HG02623 (cell line): Measurements from ENCODE around the gene REXO1.

Experiments
- ATAC-seq: cut with Tn5 transposase; IDR thresholded peaks from one replicate; pipeline ENCODE4 v1.9.1; 2021; ENCODE audit warnings: moderate library complexity; ENCODE audit not compliant: unreplicated experiment

The REXO1 gene

GRCh38 chr19:1774989-1775772, 73.1 kb downstream of the REXO1 start:
- no peak for ATAC-seq

- ATAC-seq, result no peak
Measured at GRCh38 chr19:1773184-1773583, 75.1 kb downstream of the REXO1 start.

- no peak for ATAC-seq
Measured at GRCh38 chr19:1770866-1771576, 77.3 kb downstream of the REXO1 start.

- ATAC-seq, result no peak
Measured at GRCh38 chr19:1769645-1769985, 78.7 kb downstream of the REXO1 start.

- no peak for ATAC-seq
Measured at GRCh38 chr19:1768918-1769644, 79.2 kb downstream of the REXO1 start.

GRCh38 chr19:1768248-1768647, 80.0 kb downstream of the REXO1 start:
- ATAC-seq, result no peak

GRCh38 chr19:1767464-1767933, 80.8 kb downstream of the REXO1 start:
- no peak for ATAC-seq

- no peak for ATAC-seq
Measured at GRCh38 chr19:1766800-1767352, 81.4 kb downstream of the REXO1 start.

GRCh38 chr19:1765904-1766799, 82.1 kb downstream of the REXO1 start:
- no peak for ATAC-seq
